Ovary (tissue), 3 donors: ENCODE measurements around the gene CHADL.

Experiments
- POLR2A ChIP-seq: fragments of 450-650 bp; IDR thresholded peaks from one replicate; pipeline ENCODE4 v1.6.1; 2017; ENCODE audit warnings: antibody characterized with exemption, mild to moderate bottlenecking, moderate library complexity
- TF ChIP-seq, protein P1 (sequence below), 3 donors: fragments of 450-650 bp in 2 of 3; fragments of 200-600 bp in 1 of 3; IDR thresholded peaks; one replicate each; pipeline versions ENCODE4 v1.5.1 to v1.8.0; 2016 to 2022; ENCODE audit warnings: antibody characterized with exemption in 3 of 3, mild to moderate bottlenecking in 1 of 3
- donor health status: DM: no; HTN: no; CAD: no.

DNA sequence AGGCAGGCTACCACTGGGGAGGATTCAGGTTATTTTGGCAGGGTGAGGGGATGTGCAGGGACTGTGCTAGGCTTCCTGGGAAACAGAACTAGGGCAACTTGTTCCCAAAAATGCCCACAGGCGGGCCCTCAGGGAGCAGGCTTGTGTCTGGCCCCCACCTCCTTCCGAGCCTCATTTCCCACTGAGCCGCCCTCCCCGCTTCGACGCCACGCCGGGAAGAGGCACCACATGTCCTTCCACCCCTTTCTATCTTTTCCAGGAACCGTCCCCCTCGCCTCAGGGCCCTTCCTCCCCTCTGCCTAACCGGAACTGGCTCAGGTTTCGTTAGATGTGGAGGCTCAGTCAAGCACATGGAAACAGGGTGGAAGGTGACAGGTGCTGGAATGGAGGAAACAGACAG is 9.4 kb upstream of the CHADL start:
- TF ChIP-seq, protein P1, sequence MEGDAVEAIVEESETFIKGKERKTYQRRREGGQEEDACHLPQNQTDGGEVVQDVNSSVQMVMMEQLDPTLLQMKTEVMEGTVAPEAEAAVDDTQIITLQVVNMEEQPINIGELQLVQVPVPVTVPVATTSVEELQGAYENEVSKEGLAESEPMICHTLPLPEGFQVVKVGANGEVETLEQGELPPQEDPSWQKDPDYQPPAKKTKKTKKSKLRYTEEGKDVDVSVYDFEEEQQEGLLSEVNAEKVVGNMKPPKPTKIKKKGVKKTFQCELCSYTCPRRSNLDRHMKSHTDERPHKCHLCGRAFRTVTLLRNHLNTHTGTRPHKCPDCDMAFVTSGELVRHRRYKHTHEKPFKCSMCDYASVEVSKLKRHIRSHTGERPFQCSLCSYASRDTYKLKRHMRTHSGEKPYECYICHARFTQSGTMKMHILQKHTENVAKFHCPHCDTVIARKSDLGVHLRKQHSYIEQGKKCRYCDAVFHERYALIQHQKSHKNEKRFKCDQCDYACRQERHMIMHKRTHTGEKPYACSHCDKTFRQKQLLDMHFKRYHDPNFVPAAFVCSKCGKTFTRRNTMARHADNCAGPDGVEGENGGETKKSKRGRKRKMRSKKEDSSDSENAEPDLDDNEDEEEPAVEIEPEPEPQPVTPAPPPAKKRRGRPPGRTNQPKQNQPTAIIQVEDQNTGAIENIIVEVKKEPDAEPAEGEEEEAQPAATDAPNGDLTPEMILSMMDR (IDR thresholded peaks at IDR 0.05) = no peak
- no peak for TF ChIP-seq POLR2A
